ENCODE data around the gene KDM7A.
"Not testable (repeated sequence)": the region's sequence is repeated elsewhere in the genome, so short reads cannot be mapped to it uniquely, and the experiment has no call there.

The KDM7A gene

DNA sequence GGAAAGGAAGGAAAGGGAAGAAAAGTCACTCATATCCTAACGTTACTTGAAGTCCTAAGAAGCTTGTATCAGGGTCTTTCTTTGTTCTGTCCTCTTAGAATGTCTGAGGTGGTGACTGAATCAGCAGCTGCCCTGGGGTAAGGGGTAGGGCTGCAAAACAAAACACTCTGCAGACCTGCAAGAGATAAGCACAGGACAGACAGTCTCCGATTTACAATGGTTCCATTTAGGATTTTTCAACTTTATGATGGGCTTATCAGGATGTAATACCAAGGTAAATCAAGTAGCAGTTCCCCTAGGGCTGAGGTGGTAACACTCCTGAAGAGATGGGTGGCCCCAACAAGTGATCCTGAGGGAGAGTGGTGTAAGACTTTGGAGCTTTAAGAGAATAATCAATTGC, 16.5 kb downstream of the KDM7A start:
- DNase-seq (ENCODE audit: low spot score), result no peak

DNA sequence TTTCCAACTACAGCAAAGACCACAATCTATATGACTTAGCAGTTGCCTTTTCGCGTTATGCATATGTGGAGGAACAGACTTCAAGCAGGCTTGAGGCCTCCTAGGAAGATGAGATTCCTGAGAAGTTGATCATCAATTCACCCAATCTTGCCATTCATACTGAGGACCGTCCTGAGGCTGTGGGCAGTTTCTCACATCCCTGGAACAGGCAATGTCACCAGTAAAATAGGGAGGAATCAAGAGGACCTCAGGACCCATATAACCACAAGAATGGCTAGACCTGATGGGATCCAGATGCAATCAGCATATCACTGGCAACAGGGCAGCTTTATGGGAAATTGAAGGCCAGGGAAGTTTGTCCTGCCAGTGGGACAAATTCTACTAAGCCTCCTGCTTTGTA, 17.3 kb downstream of the KDM7A start:
- DNase-seq (ENCODE audit: low spot score), result no peak

DNA sequence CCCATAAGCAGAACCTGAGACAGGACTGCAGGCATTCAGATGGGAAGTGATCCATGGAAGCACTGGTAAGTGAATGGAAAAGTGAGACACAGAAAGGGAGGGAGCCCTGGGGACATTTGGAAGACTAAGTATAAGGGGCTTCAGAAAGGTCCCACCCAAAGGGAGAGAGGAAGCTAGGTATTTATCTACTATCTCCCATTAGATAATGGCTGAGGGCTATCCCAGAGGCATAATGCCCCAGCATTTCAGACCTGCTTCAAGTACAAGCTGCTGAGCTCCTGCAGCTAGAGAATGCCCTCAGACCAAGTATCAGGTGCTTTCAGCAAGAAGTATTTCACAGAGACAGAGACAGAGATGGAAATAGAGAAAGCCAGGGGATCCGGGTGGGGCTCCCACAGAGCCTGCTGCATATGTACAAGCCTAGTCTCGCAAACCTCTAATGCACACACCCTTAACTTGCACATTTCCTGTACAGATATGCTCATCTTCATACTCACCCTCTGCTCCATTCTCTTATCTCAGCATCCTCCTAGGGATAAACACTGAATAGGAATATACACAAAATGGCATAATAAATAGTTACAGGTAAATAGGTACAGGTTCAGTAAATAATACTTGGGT, 20.2 kb downstream of the KDM7A start:
- DNase-seq (ENCODE audit: low spot score), result no peak

DNA sequence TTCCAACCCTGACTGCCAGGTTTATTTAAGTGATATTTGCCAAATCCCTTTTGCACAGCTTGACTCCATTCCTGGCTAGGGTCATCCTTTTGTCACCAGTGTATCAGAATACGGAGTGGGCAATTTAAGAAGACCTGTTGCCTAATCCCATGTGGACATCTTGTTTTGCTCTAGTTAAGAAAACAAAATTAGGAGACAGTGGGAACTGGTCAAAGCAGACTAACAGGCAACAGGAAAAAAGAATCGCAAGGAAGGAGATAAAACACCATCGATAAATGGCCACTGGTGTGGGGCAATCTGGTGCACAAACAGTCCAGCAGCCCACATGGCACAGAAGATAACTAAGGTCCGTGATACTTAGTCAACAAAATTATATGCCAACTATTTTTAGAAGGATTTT, 21.4 kb downstream of the KDM7A start:
- DNase-seq (ENCODE audit: low spot score), result no peak

DNA sequence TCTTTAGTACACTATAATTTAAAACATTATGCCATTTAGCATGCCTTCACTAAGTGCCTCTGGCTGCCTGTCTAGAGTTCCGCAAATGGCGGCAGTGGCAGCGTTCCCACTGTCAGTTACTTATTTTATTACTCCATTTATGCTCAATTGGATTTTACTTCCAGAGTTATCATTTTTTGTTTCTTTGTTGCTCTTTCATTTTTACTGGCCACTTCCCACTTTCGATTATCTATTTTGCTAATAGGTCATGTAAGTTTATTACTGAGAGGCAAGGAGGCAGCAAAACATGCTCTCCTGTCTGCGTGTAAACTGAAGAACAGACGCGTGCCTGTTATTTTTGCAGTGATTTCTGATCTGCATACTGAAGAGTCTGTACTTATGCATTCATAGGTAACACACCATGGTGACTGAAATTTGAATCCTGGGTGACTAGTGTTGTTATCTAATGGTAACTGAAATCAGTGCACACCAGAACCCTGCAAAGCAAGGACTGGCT, 23.1 kb downstream of the KDM7A start:
- no peak for DNase-seq (ENCODE audit: low spot score)

DNA sequence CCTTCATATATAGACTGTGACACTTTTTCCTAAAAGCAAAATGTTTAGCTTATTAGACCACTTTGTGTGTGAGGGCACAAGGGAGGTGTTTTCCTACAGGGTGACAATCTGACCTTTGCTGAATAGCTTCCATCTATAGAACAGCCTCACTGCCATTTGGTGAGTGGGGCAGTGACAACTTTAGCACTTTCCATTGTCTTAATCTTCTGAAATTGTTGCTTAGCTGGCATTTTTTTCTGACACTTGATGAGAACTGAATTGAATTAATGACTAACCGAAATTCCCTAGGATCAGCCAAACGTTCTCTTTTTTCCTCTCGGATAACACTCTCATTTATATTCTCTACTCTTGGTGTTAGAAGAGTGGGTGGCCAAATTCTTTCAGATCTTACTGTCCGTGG, 30.2 kb downstream of the KDM7A start:
- no peak for DNase-seq (ENCODE audit: low spot score)

DNA sequence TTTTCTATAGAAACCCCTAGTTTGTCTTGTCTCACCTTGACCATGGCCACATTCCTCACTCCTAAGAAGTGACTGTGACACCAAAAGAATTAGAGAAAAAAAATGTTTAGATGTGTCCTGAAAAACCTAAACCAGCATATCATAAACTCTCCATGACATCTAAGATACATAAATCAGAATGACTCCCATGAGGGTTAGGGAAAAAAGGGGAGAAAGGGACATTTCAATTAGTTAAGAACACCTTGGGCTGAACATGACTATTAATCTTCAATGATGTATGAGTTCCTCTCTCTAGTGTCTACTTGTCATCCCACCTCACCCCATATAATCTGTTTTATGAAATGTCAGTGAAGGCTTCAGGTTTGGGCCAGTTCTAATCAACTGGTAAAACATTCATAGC, 31.1 kb downstream of the KDM7A start:
- no peak for DNase-seq (ENCODE audit: low spot score)

DNA sequence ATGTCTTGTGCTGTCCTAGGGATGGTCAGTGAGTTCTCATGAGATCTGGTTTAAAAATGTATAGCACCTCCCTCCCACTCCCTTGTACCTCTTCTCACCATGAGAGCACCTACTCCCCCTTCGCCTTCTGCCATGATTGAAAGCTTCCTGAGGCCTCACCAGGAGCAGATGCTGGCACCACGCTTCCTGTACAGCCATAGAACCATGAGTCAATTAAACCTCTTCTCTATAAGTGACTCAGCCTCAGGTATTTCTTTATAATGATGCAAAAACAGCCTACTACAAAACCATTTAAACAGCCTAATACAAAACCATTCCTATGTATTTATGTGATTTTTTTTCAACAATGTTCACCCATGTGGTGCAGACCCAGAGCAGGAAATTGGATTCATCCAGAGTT, 32.0 kb downstream of the KDM7A start:
- DNase-seq (ENCODE audit: low spot score), result no peak

DNA sequence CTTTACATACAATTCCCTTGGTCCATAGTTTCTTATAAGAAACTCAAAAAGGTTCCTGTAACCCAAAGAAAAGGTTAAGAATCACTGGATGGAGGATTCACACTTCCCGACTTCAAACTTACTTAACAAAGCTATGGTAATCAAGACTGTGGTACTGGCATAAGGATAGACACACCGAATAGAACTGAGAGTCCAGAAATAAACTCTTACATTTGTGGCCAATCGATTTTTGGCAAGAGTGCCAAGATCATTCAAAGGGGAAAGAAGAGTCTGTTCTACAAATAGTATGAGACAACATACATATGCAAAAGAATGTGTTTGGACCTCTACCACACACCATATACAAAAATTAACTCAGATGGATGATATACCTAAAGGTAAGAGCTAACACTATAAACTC, 32.8 kb downstream of the KDM7A start:
- no peak for DNase-seq (ENCODE audit: low spot score)

DNA sequence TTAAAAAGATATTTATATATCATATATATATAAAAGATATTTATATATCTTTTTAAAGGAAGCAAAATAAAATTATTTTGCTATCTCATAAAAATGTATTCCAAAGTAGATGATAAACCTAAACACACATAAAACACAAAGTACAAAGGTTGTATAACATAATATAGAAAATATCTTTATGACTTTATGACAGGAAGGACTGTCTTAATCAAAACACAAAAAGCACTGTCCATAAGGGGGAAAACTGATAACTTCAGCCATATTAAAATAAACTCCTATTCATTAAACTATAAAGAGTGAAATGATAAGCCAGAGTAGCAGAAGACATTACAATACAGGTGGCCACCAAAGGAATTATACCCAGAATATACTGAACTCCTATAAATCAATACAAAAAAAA, 34.8 kb downstream of the KDM7A start:
- DNase-seq (ENCODE audit: low spot score), result no peak

DNA sequence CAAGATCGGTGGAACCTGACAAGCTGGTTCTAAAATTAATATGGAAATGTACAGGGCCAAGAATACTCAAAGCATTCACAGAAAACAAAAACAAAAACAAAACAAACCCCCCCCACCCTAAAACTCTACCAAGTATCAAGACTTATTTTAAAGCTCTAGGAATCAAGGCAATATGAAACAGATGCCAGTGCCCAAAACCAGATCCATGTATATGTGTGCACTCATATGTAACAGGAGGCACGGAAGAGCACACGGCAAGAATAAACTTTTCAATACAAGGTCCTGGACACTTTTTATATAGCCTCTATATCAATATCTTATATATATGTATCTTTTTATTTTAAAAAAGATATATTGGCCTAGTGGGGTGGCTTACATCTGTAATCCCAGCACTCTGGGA, 35.5 kb downstream of the KDM7A start:
- DNase-seq (ENCODE audit: low spot score), result no peak

DNA sequence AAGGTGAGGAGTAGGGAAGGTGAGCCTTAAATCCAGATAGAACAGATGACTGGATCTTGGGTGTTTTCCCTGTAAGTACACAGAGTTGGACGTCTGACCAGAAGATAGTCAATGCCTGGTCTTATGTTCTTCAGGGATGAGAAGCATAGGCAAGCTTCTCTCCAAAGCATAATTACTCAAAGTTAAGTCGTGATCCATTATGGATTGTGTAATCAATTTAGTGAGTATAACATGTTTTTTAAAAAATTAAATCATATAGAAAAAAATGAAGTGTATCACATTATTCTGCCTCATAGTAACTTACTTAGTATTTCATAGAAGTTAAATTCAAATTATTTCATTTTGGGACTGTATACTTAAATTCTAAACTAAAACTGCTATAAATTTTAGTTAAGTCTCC, 39.7 kb downstream of the KDM7A start:
- no peak for DNase-seq (ENCODE audit: low spot score)

DNA sequence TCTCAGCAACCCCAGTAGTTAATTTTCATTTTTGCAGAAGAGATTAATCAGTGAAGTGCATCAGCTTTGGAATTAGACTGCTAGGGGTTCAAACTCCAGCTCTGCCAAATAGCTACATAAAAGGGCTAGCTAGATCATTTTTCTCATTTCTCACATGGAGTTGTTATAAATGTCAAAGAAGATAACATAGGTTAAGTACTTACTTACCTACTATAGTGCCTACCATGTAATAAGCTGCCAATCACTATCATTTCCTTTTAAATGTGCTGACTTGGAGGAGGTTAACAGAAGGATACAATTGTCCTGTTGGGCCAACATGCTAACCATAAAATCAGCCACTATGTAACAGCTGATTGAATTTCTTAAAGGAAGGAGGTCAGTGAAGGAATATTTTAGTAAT, 40.7 kb downstream of the KDM7A start:
- no peak for DNase-seq (ENCODE audit: low spot score)

DNA sequence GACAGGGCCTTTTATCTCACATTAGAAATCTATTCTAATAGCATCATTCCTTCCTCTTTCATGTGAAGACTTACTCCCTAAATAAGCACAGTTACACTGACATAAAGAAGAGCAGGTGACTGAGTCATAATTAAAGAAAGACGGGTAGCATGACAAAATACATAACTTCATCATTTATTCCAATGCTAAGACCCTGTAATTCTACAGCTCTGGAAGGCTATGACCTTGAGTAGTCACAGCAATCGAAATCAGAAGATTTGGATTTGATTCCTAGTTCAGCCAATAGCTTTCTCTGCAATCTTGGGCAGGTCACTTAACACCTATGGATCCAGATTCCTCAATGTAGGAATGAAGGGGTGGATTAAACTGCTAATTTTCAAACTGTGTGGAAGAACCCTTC, 42.7 kb downstream of the KDM7A start:
- no peak for DNase-seq (ENCODE audit: low spot score)

DNA sequence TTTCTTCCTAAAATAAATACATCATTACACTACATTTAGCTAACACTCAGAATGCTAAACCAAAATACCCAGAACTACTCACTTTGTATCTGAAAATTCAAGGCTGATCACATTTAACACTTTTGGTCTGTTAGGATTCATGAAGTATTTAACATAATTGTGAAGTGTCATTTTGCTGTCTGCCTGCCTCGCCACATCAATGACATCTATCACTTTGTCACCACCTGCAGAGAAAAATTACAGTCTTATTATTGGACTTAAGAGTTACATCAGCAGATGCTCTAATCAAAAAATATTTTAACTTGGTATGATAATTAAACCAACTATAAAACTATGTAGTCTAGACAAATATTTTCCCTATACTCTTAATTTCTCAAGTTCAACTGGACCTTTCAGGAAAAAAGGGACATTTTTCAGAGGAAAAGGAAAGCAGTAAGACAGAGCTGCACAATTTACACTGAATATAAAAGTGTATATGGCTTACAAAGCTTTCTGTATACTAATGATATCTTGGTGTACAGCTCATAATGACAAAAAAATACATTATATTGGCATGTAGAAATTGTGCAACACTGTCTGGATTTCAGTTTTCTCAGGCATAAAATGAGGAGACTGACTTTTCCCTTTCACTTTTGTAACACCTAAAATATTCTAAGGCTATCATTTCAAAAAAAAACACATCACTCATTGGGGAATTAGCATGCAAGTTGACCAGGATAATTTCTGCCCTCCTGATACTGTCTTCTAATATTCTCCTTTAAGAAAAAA, 49.2 kb downstream of the KDM7A start:
- no peak for DNase-seq (ENCODE audit: low spot score)

DNA sequence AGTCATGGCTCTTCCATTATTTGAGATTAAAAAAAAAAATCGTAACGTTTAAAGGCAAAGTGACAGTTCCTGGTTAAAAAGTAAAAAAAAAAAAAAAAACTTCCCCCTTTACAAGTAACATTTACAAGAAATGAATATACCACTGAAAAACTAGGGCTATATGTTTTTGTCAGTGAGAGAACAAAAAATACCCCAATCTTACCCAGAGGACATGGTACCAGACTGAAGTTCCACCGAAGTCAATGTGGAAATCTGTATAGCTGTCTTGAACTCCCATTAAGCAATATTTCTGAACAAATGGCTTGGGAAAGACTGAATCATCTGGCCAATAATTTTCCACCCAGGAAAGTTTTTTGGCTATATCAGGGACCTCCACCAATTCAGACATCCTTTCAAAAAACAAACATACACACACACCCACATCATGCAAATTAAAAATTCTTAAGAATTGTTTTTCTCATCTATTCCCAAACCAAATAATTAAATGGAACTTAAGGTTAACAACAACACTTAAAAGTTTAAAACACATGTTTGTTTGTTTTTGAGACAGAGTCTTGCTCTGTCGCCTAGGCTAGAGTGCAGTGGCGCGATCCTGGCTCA, 50.2 kb downstream of the KDM7A start:
- DNase-seq (ENCODE audit: low spot score), result no peak

DNA sequence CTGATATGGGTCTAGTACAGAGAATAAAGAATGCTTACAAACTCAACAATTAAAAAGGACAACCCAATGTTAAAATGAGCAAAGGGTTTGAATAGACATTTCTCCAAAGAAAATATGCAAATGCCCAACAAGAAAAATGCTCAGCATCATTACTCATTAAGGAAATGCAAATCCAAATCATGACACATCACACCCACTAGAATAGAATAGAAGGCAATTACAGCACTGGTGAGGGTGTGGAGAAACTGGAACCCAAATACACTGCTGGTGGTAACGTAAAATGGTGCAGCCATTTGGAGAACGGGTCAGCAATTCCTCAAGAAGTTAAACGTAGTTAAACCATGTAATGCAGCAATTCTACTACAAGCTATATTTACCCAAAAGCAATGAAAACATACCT, 53.8 kb downstream of the KDM7A start:
- DNase-seq (ENCODE audit: low spot score), result no peak

DNA sequence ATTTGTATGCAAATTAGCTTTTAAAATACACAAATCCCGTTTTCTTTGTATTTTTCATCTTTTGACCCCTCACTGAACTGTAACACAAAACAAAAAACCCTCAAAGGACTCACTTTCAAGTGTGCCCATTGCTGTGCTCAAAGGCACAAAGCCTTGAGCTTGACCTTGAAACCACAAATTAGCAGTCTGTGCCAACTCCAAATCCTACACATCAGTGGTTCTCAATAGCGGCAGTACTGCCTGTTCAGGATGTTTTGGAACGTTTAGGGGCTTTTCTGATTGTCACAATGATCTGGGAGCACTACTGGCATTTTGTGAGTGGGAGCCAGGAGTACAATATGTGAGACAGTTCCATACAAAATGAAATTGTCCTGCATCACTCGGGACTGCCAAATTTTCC, 55.5 kb downstream of the KDM7A start:
- peak; percentile 50 for DNase-seq (ENCODE audit: low spot score)

DNA sequence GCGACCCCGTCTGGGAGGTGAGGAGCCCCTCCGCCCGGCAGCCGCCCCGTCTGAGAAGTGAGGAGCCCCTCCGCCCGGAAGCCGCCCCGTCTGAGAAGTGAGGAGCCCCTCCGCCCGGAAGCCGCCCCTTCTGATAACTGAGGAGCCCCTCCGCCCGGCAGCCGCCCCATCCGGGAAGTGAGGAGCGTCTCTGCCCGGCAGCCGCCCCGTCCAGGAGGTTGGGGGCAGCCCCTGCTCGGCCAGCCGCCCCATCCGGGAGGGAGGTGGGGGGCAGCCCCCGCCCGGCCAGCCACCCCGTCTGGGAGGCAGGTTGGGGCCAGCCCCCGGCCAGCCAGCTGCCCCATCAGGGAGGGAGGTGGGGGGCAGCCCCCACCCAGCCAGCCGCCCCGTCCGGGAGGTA, 62.0 kb downstream of the KDM7A start:
- DNase-seq (ENCODE audit: low spot score), result not testable (repeated sequence)

DNA sequence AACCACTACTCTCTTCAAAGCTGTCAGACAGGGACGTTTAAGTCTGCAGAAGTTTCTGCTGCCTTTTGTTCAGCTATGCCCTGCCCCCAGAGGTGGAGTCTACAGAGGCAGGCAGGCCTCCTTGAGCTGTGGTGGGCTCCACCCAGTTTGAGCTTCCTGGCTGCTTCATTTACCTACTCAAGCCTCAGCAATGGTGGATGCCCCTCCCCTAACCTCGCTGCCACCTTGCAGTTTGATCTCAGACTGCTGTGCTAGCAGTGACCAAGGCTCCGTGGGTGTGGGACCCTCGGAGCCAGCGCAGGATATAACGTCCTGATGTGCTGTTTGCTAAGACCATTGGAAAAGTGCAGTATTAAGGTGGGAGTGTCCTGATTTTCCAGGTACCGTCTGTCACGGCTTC, 68.0 kb downstream of the KDM7A start:
- DNase-seq (ENCODE audit: low spot score), result not testable (repeated sequence)

DNA sequence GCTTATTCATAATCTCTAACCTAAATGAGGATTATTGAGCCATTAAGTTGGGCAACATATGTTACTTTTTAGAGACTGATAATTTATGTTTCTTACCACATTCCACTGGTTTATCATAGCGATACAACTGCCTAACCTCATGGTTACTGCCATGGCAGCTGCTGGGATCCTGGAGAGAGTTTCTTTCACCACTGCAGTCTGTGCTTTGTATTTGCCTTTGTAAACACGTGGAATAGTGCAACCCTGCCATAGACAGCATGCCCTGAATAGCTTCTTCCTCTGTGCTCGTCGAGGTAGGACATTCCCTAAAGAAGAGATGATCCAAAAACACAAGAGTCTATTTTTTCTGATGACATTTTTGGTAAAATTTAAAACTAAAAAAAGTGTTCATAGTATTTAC, 80.3 kb downstream of the KDM7A start:
- no peak for DNase-seq (ENCODE audit: low spot score)

DNA sequence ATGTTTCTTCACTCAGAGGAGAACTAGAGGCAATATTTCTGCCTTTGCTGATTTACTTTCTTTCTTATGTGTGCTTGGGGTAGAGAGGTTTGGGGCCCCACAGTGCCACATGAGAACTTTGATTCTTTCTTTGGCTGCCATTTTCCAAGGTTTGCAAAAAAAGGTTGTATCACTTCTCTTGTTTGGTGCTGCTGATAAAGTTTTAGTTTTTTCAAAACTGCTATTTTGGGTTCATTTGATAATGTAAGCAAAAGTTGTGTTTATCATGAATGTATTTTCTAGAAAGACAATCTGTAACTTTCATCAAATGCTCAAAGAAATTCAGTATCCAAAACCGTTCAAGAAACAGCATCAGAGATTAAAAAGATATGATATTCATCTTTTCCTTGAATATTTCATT, 83.4 kb downstream of the KDM7A start:
- DNase-seq (ENCODE audit: low spot score), result no peak

DNA sequence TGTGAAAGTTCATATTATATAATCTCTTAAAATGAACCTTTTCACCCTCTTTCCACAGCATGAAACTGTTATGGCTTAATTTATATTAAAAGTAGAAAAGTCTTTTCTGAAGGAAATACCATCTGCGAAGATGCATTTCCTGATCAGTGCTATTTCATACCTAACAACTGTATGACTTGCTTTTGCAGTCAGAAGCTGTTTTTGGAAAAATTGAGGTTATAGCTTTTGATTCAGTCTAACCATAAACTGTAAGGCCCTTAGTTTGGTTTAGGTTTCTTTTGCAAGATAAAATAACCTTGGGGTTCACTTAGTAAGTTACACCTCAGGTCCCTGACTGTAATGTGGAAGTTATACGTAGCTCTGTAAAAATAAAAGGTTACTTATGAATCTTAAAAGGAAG, 91.3 kb downstream of the KDM7A start:
- DNase-seq (ENCODE audit: low spot score), result no peak

DNA sequence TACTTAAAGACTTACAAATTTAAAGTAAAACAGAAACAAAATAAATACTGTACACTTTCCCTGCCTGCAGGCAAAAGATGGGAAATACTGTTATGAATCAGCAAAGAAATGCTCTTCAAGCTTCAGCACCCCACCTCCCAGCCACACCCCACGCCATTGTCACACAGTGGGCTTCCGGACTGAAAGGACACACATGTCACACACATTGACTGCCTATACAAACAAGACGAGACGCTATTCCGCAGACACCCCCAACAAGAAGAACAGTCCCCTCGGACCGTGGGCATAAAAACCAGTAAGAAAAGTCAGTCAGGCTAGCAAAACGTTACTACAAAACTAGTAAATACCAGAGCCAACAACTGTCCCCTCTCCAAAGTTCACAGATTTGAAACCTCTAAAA, 91.8 kb downstream of the KDM7A start:
- no peak for DNase-seq (ENCODE audit: low spot score)
